HG03571 (cell line): ENCODE measurements around the gene CEP41.

Experiments used
- ATAC-seq: cut with Tn5 transposase; IDR thresholded peaks from one replicate; pipeline ENCODE4 v1.9.1; 2021; ENCODE audit not compliant: unreplicated experiment

Gene CEP41

DNA sequence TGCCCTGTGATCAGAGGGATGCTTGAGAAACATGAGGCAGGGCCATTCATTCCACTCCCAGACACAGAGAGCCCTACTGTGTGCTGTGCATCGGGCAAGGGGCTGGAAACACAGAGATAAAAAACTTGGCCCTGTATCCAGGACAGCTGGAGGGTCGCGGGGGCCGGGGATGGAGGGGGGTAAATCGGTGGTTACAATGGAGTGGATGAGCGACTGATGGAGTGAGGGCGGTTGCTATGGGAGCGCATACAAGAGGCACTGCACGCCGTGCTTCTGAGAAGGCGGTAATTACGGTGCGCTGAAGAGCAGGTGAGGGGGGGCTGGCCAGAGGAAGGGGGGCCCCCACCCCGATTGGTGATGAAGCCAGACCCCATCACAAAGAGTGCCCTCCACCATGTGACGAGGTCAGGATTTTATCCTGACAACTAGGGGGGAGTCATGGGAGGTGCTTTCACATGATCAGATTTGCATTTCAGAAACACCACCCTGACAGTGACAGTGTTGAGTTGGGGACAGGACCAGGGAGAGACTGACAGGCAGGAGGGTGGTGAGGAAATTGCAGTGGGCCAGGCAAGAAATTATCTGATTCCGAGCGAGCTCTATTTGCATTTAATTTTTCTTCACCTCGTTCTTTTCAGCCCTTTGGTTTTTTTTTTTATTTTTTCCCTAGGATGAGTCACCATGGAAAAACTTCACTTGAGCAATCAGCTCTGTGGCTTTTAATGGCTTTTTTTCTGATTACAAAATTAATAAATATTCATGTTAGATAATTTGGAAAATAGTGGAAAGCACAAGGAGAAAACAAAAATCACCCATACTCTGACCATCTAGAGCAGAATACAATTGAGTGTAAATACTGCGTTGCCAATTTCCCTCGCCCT, 88.4 kb downstream of the CEP41 start:
- ATAC-seq: no peak

DNA sequence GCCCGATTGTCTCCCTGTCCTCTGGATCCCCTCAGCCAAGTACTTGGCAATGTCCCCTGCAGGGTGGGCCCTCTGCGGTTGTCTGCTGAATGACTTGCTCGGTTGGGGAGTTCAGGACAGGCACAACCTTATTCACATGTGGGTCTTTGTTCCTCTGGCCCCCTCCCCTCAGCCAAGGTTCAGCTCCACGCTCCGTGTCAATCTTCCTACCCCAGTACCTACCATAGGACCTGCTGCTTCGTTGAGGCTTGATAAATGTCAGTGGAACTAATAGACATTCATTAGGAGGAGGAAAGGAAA, 89.1 kb downstream of the CEP41 start:
- no peak for ATAC-seq

DNA sequence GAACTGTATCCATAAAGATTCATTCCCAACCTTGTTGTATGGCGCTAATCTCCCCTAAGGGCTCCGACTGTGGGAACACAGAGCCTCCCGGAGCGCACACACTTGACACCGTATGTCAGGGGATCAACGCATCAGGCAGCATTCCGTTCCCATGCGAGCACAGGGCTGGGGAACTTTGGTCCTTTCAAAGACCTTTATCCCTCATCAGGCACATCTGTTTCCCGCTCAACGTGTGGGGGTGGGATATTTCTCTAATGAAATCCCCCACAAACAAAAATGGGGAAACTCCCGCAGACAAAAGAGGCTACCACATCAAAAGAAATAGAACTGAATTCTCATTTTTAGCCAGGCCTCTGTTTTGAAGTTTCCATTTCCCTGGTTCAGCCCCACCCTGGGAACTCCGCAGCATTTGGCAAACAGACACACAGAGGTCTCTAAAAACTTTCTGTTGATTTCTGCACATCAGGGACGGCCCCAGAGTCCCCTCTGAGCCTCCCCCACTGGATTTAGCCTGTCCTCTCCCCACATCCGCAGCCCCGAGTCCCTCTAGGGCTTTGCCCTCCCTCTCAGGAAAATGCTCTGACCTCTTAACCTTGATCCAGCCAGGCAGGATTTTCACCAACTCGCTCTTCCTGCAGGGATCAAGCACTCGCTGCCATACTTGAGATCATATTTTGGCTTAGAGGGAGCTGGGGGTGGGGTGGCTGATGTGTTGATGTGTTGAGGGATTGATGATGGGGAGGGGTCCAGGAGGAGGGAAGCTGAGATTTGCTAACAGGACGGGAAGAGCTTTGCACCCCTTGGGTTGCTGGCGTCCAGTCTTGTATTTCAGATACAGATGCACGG, 89.6 kb downstream of the CEP41 start:
- ATAC-seq: no peak

DNA sequence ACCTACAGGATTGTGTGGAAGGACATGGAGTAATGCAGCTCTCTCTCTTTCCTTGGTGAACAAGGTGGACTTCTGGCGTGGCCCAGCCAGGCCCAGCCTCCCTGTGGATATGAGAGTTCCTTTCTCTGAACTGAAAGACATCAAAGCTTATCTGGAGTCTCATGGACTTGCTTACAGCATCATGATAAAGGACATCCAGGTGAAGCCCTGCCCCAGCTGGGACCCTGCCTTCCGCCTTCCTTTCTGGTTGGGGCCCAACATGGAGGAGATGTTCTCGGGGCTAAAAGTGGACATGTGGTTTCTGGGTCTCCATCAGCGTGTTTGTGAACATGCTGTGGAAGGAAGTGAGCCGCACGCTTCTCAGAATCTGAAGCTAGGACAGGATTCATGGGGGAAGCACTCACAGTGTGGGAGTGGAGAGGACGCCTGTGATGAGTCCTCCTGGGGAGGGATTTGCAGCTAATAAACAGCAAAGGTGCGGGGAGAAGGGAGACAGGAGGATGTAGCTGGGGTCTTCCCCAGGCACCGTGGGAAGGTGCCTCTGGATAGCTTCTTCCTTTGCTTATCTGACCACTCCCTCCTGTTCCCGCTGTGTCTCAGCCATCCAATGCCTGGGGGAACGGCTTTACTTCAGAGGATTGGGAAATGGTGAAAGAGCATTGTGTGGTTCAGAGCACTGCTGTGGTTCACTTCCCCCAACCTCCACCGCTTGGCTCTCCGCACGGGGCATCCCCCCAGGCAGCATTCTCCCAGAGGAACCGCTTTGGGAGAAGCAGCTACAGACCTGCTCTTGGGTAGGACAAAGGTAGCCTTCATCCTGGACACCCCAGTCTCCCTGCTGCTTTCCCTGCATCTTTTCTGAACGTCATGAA, 90.7 kb downstream of the CEP41 start:
- no peak for ATAC-seq

DNA sequence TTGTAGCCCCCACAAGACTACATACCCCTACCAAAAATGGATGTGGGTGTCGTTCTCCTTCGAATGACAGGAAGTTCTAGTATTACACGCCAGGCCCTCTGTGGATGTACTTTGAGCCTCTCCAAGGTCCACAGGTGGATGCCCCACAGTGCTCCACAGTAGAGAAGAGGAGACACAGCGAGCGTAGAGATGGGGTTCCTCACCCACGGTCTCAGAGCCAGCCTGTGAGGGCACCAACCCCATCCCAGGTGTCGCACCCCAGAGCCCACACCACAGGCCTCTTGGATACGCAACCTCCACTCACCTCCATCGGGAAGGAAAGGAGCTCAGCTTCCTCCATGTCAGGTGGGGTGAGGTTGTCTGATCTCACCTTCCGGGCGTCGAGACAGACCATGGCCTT, 93.9 kb downstream of the CEP41 start:
- ATAC-seq: no peak

DNA sequence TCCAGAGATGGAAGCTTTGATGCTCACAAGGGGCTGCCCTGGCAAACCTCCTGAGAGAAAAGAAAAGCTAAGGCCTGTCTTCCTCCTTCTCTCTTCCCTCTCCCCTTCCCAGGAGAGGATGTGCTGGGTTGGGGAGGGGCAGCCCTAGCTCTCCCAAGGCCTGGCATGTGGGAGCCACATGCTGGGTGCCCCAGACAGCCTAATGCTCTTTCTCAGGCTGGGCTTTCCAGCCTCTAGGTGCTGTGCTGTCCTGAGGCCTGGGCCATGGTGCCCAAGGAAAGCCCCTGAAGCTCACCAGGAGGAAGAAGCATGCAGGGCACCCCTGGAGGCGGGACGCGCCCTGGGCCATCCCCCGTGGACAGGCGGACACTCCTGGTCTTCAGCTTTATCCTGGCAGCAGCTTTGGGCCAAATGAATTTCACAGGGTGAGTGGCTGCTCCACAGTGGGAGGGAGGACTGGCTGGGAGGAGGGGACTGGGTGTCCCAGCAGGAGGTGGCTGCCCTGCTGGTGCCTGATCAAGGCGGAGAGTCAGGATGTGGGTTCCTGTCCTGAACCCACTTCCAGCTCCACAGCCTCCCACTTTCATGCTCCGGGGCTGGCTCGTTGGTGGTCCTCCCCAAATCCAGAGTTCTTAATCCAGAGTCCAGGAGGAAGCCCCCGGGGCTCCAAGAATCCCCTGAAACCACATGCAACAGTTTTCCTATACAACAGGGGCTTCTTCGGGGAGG, 94.5 kb downstream of the CEP41 start:
- ATAC-seq: no peak

DNA sequence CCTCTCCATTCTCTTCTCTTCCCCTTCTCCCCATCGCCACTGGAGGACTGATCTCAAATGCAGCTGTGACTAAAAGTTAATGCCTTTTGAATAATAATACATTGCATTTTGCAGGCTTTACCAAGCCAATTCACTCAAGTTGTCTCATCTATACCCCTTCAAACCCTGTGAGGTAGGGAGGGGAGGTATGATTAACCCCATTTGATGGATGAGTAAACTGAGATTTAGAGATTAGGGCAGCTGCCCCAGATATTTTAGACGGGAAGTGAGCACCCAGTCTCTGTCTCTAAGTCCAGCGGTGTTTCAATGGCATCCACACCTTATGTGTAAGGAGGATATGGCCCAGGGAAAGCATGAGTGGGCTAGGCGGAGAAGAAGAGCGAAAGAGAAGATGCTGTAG, 95.1 kb downstream of the CEP41 start:
- ATAC-seq: no peak

DNA sequence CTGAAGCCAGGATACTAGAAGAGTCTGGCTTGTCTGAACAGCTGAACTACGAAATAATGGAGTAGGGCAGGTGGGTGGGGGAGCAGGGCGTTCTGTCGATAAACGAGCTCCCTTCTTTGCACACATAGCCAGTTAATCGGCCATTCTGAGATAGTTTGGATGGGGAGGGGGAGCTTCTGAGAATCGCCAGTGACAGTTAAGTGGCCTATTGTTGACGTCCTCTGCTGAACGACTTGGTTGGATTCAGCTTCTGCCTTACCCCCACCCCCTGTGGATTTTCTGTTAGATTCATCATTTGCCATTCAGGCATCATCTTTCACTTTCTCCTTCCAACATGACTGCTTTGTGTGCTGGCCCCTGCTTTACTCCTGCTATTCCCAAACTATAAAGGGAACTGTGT, 95.7 kb downstream of the CEP41 start:
- no peak for ATAC-seq

DNA sequence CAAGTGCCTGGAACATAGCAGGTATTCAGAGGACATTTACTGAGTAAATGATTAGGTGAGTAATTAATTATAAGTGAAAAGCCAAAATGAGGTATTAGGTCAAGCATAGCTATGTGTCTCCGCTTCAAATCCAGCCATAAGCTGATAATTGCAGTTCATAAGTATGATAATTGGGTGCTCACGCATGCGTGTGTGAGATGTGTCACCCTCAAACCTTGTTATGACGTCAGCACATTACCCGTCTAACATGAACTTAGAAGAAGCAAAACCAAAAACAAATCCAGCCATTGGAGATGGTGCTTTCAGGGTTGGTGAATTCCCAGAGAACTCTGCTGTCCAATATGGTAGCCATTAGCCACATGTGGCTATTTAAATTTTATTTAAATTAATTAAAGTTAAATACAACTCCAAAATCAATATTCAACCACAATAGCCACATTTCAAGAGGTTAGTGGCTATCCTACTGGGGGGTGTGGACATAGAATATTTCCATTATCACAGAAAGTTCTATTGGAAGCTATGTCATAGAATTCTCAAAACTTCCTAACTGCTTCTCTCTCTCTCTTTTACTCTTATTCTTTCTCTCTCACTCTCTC, 96.4 kb downstream of the CEP41 start, which contains the start of gene CPA5:
Gene CPA5, plus strand, starts transcription at position 546 of the 596 bp plus-strand sequence. CDS start 1,670 bp downstream, outside the sequence.
- ATAC-seq: no peak
